Esophagus squamous epithelium (tissue), 4 donors: ENCODE results near the gene MEF2D.

ENCODE experiments used
- CTCF ChIP-seq, 6 experiments: fragments of 450-650 bp in 4 of 6; fragments of 200-600 bp in 2 of 6; sonication (generic) in 2 of 6; IDR thresholded peaks; one replicate each; pipeline ENCODE4 v1.5.1; 2016 to 2019; ENCODE audit warnings: antibody characterized with exemption in 6 of 6, mild to moderate bottlenecking in 4 of 6, moderate library complexity in 4 of 6
- POLR2A ChIP-seq, 4 donors: fragments of 450-650 bp; IDR thresholded peaks; one replicate each; pipeline ENCODE4 v1.6.1; 2017; ENCODE audit warnings: antibody characterized with exemption in 4 of 4, mild to moderate bottlenecking in 4 of 4, moderate library complexity in 3 of 4

- TF ChIP-seq POLR2A (IDR thresholded peaks at IDR 0.05) (no peak), CTCF (IDR thresholded peaks at IDR 0.05) (no peak)
These were observed 25.4 kb upstream of the MEF2D start for GRCh38 chr1:156525856-156526489.
